HG03432 (cell line): ENCODE data around the gene UBXN11.

Experiments
- ATAC-seq: cut with Tn5 transposase; IDR thresholded peaks from one replicate; pipeline ENCODE4 v1.9.1; 2021; ENCODE audit warnings: mild to moderate bottlenecking, moderate library complexity; ENCODE audit not compliant: unreplicated experiment

UBXN11 gene

GRCh38 chr1:26288311-26288941 lies 18.0 kb downstream of the UBXN11 start:
- no peak for ATAC-seq

DNA sequence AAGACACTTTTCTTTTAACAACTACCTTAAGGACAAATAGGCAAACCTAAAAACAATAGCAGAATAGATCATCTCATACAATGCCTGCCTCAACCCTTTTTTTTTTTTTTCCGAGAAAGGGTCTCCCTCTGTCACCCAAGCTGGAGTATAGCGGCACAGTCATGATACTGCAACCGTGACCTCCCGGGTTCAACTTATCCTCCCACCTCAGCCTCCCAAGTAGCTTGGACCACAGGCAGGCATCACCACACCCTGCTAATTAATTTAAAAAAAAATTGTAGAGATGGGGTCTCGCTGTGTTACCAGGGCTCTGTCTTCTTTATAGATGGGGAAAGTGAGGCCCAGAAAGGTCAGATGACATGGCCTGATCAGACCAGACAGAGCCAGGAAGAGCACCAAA lies 18.6 kb downstream of the UBXN11 start:
- no peak for ATAC-seq

- peak; percentile 30 for ATAC-seq
These were observed 19.3 kb downstream of the UBXN11 start for GRCh38 chr1:26287033-26287711.

- ATAC-seq: no peak
These were observed 20.4 kb downstream of the UBXN11 start for GRCh38 chr1:26286064-26286416.

- ATAC-seq: no peak
These were observed 20.9 kb downstream of the UBXN11 start for GRCh38 chr1:26285366-26286063.

- peak; percentile 26 for ATAC-seq
These were observed 21.7 kb downstream of the UBXN11 start for GRCh38 chr1:26284597-26285347.

GRCh38 chr1:26283871-26284596 lies 22.4 kb downstream of the UBXN11 start:
- no peak for ATAC-seq

GRCh38 chr1:26283279-26283853 lies 23.1 kb downstream of the UBXN11 start:
- ATAC-seq: no peak

GRCh38 chr1:26282401-26282918 lies 24.0 kb downstream of the UBXN11 start:
- no peak for ATAC-seq

- ATAC-seq: no peak
These were observed 24.5 kb downstream of the UBXN11 start for GRCh38 chr1:26281971-26282370.

GRCh38 chr1:26281091-26281958 lies 25.1 kb downstream of the UBXN11 start:
- no peak for ATAC-seq

DNA sequence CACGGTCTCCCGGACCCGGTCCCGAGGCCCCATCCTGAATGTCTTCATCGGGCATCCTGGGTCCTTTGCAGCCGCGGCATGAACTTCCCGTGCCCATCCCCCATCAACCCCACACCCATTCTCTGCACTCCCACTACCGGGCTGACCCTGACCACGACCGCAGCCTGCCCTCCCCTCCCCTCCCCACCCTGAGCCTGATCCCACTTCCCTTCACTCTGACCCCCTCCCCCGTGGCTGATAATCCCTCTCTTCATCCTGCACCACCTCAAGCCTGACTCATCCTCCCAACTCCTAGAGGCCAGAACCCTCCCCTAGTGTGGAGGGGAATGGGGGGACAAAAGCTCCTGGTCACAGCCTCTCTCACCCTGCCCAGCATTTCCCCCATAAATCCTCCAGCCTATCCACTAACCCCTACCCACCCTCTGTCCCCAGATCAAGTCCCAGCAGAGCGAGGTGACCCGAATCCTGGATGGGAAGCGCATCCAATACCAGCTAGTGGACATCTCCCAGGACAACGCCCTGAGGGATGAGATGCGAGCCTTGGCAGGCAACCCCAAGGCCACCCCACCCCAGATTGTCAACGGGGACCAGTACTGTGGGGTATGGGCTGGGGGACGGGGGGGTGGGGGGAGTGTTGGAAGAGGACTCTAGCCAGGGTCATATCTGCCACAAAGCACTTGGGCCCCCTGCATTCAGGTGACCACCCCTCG lies 25.9 kb downstream of the UBXN11 start:
- ATAC-seq: no peak

- ATAC-seq: peak; percentile 81
These were observed 26.7 kb downstream of the UBXN11 start, which contains the start of gene SH3BGRL3 for GRCh38 chr1:26279456-26280332. TSS of gene SH3BGRL3 (plus strand) at chr1:26280086. CDS start at chr1:26280156, 70 bp downstream.

GRCh38 chr1:26278724-26279455 lies 27.5 kb downstream of the UBXN11 start:
- ATAC-seq: no peak

- no peak for ATAC-seq
These were observed 28.1 kb downstream of the UBXN11 start for GRCh38 chr1:26278303-26278702.

DNA sequence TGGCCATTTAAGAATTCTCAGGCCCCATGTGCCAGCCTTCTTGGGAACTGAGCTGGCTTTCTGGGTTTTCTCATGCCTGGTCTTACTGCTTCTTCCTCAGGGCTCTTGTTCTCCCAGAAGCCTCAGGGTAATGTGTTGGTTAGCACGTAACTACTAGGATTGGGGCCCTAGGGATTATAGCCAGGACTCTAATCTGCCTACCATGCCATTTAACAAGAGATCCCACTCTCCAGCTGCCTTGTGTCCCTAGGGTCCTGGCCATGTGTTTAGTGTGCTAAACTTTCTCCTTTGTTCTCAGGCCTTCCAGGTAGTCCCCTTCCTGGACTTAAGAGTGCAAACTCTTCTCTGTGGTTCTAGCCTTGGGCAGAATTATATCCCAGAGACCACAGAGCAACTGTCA lies 28.7 kb downstream of the UBXN11 start:
- no peak for ATAC-seq

GRCh38 chr1:26277261-26277661 lies 29.2 kb downstream of the UBXN11 start:
- ATAC-seq: no peak
